Stomach (tissue), 9 donors: ENCODE data around the gene PRKCA. TPM values are rescaled to one million over a fixed set of nuclear protein-coding genes. Genes with fewer than 3 reads are reported as not detected.
"Not testable (repeated sequence)": the region's sequence is repeated elsewhere in the genome, so short reads cannot be mapped to it uniquely, and the experiment has no call there.

Experiments
- DNase-seq, 2 donors: peaks; one replicate each; pipeline versions ENCODE4 v3.0.0 to v3.0.0-alpha.2; 2013 to 2019
- H3K27ac ChIP-seq, 5 donors: fragments of 200-600 bp in 4 of 5; sonication (generic) in 4 of 5; one replicate each; pipeline ENCODE4 v1.5.1; 2013 to 2019; ENCODE audit warnings: mild to moderate bottlenecking in 1 of 5, moderate library complexity in 1 of 5
- H3K27me3 ChIP-seq, 3 donors: fragments of 200-600 bp; sonication (generic); one replicate each; pipeline ENCODE4 v1.5.1; 2017 to 2019; ENCODE audit warnings: mixed run types in 1 of 3
- H3K36me3 ChIP-seq, 4 donors: fragments of 200-600 bp; sonication (generic); 1 replicate in 3 of 4; 2 replicates in 1 of 4; pipeline ENCODE4 v1.5.1; 2016 to 2019
- H3K4me1 ChIP-seq, 4 donors: fragments of 200-600 bp; sonication (generic); one replicate each; pipeline ENCODE4 v1.5.1; 2016 to 2019
- H3K4me3 ChIP-seq, 4 donors: fragments of 200-600 bp; sonication (generic) in 3 of 4; one replicate each; pipeline ENCODE4 v1.5.1; 2016 to 2019; ENCODE audit warnings: mild to moderate bottlenecking in 1 of 4
- H3K9me3 ChIP-seq, 4 donors: fragments of 200-600 bp; sonication (generic); one replicate each; pipeline ENCODE4 v1.5.1; 2016 to 2019
- EP300 ChIP-seq: sonication (generic); formaldehyde crosslinking; IDR thresholded peaks from one replicate; pipeline ENCODE4 v1.6.1; 2017; ENCODE audit warnings: antibody characterized with exemption
- POLR2A ChIP-seq, 4 donors: fragments of 450-650 bp; IDR thresholded peaks; one replicate each; pipeline ENCODE4 v1.6.1; 2016; ENCODE audit warnings: antibody characterized with exemption in 4 of 4, control low read depth in 2 of 4, mild to moderate bottlenecking in 1 of 4, moderate library complexity in 1 of 4
- POLR2AphosphoS5 ChIP-seq, 3 donors: sonication (generic); formaldehyde crosslinking; IDR thresholded peaks; one replicate each; pipeline ENCODE4 v1.6.1; 2016; ENCODE audit warnings: antibody characterized with exemption in 3 of 3
- WGBS, 5 donors: extraction: QIAGEN DNeasy Blood & Tissue Kit in 3 of 5; methylation state at CpG; one replicate each; pipeline versions ENCODE4 v1.1.5 to v1.1.7; 2013 to 2018; 5-methylcytosine and 5-hydroxymethylcytosine counted together
- intact Hi-C: fragments of 100-400 bp; cut with DNase I; formaldehyde crosslinking; loops from one replicate; pipeline ENCODE4 v1.15.1; 2023; ENCODE audit warnings: low total_unique reads
- polyA plus RNA-seq, 3 donors: library from polyadenylated mRNA; stranded (reverse); fragments of 200-250 nt; gene quantifications; one replicate each; pipeline ENCODE4 v1.2.3, GENCODE V29; 2013
- total RNA-seq, 5 donors: library from RNA; depleted of rRNA; stranded (reverse); fragments of >200 nt; gene quantifications; one replicate each; pipeline versions ENCODE4 v1.1.0 to v1.2.3, GENCODE V29; 2014 to 2016
- TF ChIP-seq, protein P1 (sequence below), 7 experiments: fragments of 450-650 bp in 4 of 7; fragments of 200-600 bp in 3 of 7; sonication (generic) in 3 of 7; IDR thresholded peaks; one replicate each; pipeline ENCODE4 v1.5.1; 2016 to 2019; ENCODE audit warnings: antibody characterized with exemption in 7 of 7, control low read depth in 2 of 7, mild to moderate bottlenecking in 1 of 7
- donor health status: healthy with polysubstance abuse.
- donor health status: Bipolar disorder and iron deficiency.
- donor health status: healthy.

PRKCA gene
- total and polyA plus RNA-seq, 8 donors, result 2.1 to 41.1 (median 12.2) TPM

DNA sequence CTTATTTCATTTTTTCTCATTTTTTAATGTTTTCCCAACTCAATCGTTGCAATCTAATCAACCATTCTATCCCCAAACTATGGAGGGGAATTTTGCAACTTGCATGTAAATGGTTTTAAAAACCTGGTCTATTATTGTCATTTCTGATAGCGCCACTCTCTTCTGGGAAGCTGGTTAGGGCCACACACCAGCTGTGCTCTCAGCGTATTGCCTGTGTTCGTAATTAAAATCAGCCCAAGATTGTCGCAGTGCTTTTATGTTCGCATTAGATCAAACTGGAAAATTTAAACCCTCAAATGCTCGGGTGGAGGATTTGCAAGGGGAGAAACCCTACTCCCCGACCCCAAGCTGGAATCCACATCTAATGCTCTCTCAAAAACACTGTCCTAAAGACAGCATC, 409.0 kb downstream of the PRKCA start:
- H3K4me3 ChIP-seq, result no peak overlapping the region
- TF ChIP-seq POLR2A (IDR thresholded peaks at IDR 0.05), result no peak
- no peak for TF ChIP-seq POLR2AphosphoS5 (IDR thresholded peaks at IDR 0.05)
- no peak for TF ChIP-seq EP300
- TF ChIP-seq, protein P1, sequence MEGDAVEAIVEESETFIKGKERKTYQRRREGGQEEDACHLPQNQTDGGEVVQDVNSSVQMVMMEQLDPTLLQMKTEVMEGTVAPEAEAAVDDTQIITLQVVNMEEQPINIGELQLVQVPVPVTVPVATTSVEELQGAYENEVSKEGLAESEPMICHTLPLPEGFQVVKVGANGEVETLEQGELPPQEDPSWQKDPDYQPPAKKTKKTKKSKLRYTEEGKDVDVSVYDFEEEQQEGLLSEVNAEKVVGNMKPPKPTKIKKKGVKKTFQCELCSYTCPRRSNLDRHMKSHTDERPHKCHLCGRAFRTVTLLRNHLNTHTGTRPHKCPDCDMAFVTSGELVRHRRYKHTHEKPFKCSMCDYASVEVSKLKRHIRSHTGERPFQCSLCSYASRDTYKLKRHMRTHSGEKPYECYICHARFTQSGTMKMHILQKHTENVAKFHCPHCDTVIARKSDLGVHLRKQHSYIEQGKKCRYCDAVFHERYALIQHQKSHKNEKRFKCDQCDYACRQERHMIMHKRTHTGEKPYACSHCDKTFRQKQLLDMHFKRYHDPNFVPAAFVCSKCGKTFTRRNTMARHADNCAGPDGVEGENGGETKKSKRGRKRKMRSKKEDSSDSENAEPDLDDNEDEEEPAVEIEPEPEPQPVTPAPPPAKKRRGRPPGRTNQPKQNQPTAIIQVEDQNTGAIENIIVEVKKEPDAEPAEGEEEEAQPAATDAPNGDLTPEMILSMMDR (IDR thresholded peaks at IDR 0.05), result no peak
- WGBS, 5 donors, result 37 to 62% (median 58%) methylated on average over 8 of the region's 8 CpGs
- no peaks in the 10 kb centered on the region for H3K9me3 ChIP-seq
- no peak for DNase-seq
- no peaks in the 10 kb centered on the region for H3K36me3 ChIP-seq
- H3K27me3 ChIP-seq, result no peaks in the 10 kb centered on the region
- peaks cover 0 to 39% (median 18%) of the 10 kb centered on the region in 4 donors for H3K4me1 ChIP-seq
- H3K27ac ChIP-seq, result peak overlapping the region in 3 of 5 donors; percentile 47 to 57 (median 49)
- intact Hi-C loops, result no loop called here

DNA sequence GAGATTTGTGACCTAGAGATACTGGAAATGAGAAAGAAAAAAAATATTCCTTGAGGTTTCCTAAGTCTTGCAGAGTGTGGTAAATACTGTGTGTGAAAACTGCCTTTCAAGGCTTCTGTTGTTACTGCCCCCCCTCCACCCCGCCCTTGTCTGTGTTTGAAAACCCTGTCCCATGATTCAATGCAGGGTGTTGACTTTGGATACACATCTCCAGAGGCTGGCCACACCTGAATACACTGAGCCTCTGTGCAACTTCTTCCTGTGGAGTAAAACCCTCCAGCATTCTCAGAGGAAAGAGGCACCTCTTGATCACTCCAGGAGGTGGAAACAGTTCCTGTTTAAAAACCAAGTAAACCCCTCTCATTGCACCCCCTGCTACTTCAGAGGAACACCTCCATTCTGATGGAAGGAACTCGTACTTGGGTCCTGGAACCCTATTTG, 409.5 kb downstream of the PRKCA start:
- TF ChIP-seq POLR2AphosphoS5 (IDR thresholded peaks at IDR 0.05) (peak in 2 of 3 donors; percentile 54 to 61), EP300 (no peak)
- TF ChIP-seq, protein P1 (IDR thresholded peaks at IDR 0.05), result peak in 1 of 7 experiments; percentile 12
- WGBS, 5 donors, result 15 to 47% (median 45%) methylated on average over 2 of the region's 2 CpGs
- DNase-seq, result peak; percentile 69 to 85
- Histone ChIP-seq H3K36me3 (no peaks in the 10 kb centered on the region), H3K4me1 (peaks cover 0 to 42% (median 20%) of the 10 kb centered on the region in 4 donors), H3K4me3 (no peak overlapping the region), H3K27ac (peak overlapping the region; percentile 47 to 63 (median 60)), H3K27me3 (no peaks in the 10 kb centered on the region), H3K9me3 (no peaks in the 10 kb centered on the region)
- intact Hi-C loops, result no loop called here

DNA sequence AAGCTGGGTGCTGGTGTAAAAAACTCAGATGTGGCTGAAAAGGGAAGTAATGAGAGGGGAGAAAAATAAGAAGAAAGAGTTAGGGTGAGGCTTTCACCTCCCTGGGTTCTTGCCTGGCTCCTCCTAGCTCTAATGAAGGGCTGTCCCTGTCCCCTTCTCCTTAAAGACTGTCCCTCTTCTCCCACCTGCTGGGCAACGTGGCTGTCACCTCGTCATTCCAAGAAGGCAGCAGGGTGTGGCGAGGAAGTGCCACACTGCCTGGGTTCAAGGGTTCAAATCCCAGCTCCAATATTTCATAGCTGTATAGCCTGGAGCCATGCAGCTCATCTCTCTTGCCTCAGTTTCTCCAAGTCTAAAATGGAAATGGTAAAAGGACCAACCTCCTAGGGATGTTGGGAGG, 410.0 kb downstream of the PRKCA start:
- peak in 1 of 2 donors; percentile 19 for DNase-seq
- TF ChIP-seq EP300, result no peak
- no peak for TF ChIP-seq POLR2AphosphoS5 (IDR thresholded peaks at IDR 0.05)
- TF ChIP-seq POLR2A (IDR thresholded peaks at IDR 0.05), result no peak
- TF ChIP-seq, protein P1 (IDR thresholded peaks at IDR 0.05), result no peak

DNA sequence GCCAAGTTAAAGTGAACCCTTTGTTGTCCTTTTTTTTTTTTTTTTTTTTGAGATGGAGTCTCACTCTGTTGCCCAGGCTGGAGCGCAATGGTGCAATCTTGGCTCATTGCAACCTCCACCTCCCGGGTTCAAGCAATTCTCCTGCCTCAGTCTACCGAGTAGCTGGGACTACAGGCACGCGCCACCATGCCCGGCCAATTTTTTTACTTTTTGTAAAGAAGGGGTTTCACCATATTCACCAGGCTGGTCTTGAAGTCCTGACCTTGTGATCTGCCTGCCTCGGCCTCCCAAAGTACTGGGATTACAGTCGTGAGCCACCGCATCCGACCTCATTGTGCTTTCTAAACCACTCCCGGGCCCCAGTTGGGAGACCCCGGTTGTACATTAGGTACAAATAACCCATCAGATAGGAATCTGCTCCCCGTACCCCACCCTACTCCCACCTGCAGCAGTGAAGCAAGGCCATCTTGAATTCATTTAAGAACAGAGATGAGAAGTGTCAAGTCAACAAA, 410.7 kb downstream of the PRKCA start:
- H3K4me3 ChIP-seq, H3K27me3 ChIP-seq, DNase-seq, H3K36me3 ChIP-seq, intact Hi-C loops, H3K9me3 ChIP-seq: not testable (repeated sequence)
- Histone ChIP-seq H3K4me1 (peaks cover 0 to 42% (median 20%) of the 10 kb centered on the region in 4 donors), H3K27ac (peak overlapping the region in 1 of 5 donors; percentile 35)
- WGBS, 5 donors, result 86 to 95% (median 93%) methylated on average over 13 of the region's 13 CpGs

More for the DNA sequence above, 410.0 kb downstream of the PRKCA start:
- intact Hi-C loops, result no loop called here
- Histone ChIP-seq H3K27ac (peak overlapping the region; percentile 47 to 64 (median 60)), H3K4me3 (no peak overlapping the region), H3K36me3 (no peaks in the 10 kb centered on the region), H3K27me3 (no peaks in the 10 kb centered on the region), H3K4me1 (peaks cover 0 to 42% (median 20%) of the 10 kb centered on the region in 4 donors), H3K9me3 (no peaks in the 10 kb centered on the region)
- WGBS, 5 donors, result 54 to 81% (median 64%) methylated on average over 3 of the region's 3 CpGs

DNA sequence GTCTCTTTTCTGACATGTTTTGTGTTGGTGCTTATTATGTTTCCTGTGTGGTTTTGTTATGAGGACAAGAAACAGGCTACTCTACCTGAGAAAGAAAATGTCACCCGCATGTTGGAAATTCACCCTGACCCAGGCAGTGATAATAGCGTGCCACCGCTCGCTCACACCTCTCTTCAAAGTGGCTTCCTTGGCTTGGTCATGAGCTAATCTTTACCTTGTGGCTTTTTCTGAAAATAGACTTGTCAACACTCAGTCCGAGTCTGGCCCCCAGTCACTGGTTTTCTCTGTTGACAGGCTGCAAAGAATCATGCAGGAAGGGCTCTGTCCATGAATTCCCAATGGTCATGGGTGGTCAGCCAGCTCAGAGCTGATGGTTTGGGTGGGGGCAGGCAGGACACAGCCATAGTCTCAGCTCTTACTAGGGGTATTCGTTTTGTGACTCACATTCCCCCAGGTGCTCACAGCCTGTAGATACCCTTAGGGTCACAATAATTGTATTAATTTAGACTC, 411.2 kb downstream of the PRKCA start:
- DNase-seq, result peak in 1 of 2 donors; percentile 45
- Histone ChIP-seq H3K27me3 (no peaks in the 10 kb centered on the region), H3K27ac (peak overlapping the region in 2 of 5 donors; percentile 25 to 35), H3K4me1 (peaks cover 0 to 42% (median 20%) of the 10 kb centered on the region in 4 donors), H3K4me3 (no peak overlapping the region), H3K36me3 (no peaks in the 10 kb centered on the region), H3K9me3 (no peaks in the 10 kb centered on the region)
- TF ChIP-seq POLR2A (IDR thresholded peaks at IDR 0.05) (no peak), EP300 (no peak), POLR2AphosphoS5 (IDR thresholded peaks at IDR 0.05) (no peak)
- TF ChIP-seq, protein P1 (IDR thresholded peaks at IDR 0.05), result no peak
- WGBS, 5 donors, result 57 to 70% (median 70%) methylated on average over 6 of the region's 6 CpGs
- intact Hi-C loops, result no loop called here
